Stimulated activated CD4-positive, alpha-beta T cell treated with anti-CD3 and anti-CD28 coated beads, Interleukin-2, amount 100 ng/mL, for 24 hours (primary cell): ENCODE data around the gene DOCK6.

Experiments
- DNase-seq, 2 donors: peaks; one replicate each; pipeline ENCODE4 v3.0.0-alpha.2; 2020

Gene DOCK6, protein sequence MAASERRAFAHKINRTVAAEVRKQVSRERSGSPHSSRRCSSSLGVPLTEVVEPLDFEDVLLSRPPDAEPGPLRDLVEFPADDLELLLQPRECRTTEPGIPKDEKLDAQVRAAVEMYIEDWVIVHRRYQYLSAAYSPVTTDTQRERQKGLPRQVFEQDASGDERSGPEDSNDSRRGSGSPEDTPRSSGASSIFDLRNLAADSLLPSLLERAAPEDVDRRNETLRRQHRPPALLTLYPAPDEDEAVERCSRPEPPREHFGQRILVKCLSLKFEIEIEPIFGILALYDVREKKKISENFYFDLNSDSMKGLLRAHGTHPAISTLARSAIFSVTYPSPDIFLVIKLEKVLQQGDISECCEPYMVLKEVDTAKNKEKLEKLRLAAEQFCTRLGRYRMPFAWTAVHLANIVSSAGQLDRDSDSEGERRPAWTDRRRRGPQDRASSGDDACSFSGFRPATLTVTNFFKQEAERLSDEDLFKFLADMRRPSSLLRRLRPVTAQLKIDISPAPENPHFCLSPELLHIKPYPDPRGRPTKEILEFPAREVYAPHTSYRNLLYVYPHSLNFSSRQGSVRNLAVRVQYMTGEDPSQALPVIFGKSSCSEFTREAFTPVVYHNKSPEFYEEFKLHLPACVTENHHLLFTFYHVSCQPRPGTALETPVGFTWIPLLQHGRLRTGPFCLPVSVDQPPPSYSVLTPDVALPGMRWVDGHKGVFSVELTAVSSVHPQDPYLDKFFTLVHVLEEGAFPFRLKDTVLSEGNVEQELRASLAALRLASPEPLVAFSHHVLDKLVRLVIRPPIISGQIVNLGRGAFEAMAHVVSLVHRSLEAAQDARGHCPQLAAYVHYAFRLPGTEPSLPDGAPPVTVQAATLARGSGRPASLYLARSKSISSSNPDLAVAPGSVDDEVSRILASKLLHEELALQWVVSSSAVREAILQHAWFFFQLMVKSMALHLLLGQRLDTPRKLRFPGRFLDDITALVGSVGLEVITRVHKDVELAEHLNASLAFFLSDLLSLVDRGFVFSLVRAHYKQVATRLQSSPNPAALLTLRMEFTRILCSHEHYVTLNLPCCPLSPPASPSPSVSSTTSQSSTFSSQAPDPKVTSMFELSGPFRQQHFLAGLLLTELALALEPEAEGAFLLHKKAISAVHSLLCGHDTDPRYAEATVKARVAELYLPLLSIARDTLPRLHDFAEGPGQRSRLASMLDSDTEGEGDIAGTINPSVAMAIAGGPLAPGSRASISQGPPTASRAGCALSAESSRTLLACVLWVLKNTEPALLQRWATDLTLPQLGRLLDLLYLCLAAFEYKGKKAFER (N-terminal part only)

DNA sequence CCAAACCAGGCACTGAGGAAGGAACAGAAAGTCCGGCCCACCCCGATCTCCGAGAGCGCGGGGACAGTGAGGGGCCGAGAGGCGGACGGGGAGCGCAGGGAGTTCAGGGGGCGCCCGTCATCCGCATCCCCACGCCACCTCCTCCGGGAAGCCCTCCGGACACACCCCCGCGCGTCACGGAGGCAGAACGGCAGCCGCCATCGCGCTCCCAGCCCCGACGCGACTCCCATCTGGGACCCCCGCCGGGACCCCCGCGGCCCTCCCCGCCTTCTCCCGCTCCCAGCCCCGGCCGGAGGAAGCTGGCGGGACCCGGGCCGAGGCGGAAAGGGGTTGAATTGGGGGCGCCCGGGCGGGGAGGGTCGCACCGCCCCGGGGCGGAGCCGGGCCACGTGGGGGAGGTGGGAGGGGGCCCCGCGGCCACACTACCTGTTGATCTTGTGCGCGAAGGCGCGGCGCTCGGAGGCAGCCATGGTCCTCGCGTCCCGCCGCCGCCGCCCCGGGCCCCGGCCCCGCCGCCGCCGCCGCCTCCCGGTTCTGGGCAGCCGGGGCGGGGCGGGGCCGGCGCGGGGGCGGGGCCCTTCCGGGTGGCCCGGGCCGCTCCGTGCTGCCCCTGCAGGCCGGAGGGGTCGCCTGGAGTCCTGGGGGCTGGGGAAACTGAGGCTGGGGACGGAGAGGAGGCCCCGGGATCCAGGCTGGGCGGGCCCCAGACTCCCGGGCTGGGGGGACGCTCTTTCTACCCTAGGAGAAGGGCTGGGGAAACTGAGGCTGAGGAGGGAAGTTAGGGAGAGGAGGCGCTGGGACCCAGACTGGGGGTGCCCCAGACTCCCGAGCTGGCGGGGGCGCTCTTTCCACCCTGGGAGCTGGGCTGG lies at the start of gene DOCK6:
DOCK6 (minus strand) TSS at position 554 of the 869 bp plus-strand sequence; CDS start at position 470, 84 bp downstream.
- peak; percentile 29 to 51 for DNase-seq

DNA sequence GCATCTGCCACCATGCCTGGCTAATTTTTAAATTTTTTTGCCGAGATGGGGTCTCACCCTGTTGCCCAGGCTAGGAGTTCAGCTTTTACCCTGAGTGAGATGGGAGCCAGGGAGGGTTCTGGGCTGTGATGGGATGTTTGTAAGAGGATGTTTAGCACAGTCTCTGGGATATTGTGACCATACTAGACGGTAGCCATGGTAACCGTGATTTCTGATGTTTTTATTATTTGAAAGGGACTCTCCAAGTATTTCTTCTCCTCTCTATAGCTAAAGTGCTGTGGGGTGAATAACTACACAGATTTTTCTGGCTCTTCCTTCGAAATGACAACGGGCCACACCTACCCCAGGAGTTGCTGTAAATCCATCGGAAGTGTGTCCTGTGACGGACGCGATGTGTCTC lies 44.0 kb upstream of the DOCK6 start:
- no peak for DNase-seq

- DNase-seq, result no peak
Observed at GRCh38 chr19:11304936-11305335, 42.6 kb upstream of the DOCK6 start.

- DNase-seq, result no peak
Observed at GRCh38 chr19:11300811-11301120, 38.4 kb upstream of the DOCK6 start.

DNA sequence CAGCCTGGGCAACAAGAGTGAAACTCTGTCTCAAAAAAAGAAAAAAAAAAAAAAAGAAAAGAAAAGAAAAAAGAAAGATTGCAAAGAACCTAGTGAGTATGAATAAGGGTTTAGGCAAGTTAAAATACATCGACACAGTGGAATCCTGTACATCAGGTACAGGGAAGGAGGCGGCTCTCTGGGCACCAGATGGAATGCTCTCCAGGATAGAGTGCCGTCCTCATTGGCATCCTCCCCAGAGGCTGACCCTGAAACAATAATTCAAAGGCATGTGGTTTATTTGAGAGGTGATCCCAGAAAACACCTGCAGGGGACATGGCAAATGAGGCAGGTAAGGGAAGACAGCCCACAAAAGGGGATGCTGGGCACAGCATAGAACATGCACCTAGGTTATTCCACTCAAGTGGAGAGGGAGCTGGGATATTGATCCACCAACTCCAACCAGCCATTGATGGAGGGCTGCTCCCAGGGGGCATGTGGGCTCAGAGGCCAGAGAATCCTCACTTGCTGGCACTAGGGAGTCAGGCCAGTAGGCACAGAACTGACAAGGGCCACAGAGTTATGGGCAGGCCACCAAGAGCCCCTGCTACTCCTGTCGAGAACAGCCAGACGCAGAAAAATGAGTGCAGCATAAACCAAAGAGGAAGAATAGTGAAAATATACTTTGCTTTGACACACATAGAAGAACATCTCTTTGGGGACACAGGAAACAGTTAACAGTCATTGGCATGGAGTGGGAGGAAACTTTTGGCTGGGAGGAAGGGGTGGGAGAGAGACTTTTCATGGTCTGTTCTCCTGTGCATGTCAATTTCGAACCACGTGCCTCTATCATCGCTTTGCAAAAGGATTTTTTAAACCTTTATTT lies 37.9 kb upstream of the DOCK6 start:
- no peak for DNase-seq

DNA sequence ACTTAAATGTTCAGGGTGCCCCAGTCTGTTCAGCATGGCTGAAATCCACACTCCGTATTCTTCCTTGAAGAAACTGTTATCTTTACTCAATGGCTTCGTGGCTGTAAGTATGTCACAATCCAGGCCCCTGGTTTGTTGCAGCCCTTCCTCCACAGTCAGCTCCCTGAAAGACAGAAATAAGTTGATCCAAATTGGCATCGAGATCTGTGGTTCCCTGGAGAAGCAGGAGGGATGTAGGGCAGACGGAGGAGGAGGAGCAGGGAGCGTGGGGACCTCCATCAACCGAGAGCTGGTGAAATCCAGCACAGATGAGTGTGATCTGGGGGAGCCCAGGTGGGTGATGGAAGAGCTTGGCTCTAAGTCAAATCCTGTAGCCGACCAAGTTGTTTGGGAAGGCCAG lies 33.9 kb upstream of the DOCK6 start:
- no peak for DNase-seq

DNA sequence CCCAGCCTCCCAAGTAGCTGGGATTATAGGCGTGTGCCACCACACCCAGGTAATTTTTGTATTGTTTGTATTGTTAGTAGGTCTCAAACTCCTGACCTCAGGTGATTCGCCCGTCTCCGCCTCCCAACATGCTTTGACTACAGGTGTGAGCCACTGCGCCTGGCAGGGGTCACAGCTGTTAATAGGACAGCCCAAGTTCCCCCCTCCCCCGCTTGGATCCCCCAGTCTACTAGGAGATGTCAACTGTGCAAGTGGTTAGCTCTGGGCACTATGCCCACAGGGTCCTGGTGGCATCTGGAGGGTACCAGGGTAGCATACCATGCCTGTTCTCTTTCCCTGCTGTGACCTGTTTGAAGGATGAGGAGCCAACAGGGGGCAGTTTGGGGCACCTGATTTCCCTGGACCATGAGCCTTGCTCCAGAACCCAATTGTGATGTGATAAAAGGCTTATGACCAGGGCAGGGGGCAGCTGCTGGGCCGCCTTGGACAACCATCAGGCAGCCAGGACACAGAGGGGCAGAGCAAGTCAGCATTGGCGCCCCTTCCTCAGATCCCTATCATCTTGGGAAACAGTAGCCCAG lies 33.4 kb upstream of the DOCK6 start, which contains the start of gene TSPAN16:
TSPAN16 (plus strand) TSS at position 496 of the 581 bp plus-strand sequence. CDS start 138 bp downstream, outside the sequence.
- no peak for DNase-seq

- no peak for DNase-seq
Observed at GRCh38 chr19:11295180-11295579, 32.9 kb upstream of the DOCK6 start.

- DNase-seq, result peak; percentile 85 to 92
Observed at GRCh38 chr19:11293433-11294389, 31.4 kb upstream of the DOCK6 start.

DNA sequence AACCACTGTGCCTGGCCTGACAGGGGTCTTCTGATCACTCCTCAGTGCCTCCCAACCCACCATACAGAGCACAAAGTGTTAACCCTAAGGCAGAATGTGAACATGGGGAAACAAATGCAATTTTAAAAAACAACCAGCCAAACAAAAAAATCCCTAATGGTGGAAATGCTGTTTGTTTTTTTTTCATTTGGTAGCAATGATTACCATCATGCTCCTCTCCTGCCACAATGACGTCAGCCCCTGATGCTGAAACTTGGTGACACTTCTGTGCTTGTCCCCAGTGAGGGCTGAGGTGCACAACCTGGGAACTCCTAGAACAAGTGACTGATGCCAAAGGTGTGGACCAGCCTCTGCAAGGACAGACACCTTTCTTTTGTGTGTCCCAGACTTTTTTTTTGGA lies 29.7 kb upstream of the DOCK6 start:
- no peak for DNase-seq

GRCh38 chr19:11291415-11291814 lies 29.1 kb upstream of the DOCK6 start:
- no peak for DNase-seq

DNA sequence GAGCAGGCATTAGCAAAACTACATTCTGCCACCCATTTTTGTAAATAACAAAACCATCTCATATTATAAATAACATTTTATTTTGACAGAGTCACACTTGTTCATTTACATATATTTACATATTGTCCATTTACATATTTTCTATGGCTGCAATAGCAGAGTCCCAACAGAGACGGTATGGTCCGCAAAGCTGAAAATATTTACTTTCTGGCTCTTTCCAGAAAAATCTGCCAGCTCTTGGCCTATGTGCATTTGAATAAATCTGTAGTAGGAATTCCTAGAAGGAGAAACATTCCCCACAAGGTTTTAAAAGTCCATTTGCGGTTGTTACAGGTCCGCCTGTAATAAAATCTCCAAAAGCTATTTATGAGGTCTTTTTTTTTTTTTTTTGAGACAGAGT lies 27.9 kb upstream of the DOCK6 start:
- no peak for DNase-seq

GRCh38 chr19:11288349-11288748 lies 26.0 kb upstream of the DOCK6 start:
- no peak for DNase-seq

GRCh38 chr19:11286312-11286974 lies 24.1 kb upstream of the DOCK6 start:
- DNase-seq, result no peak

DNA sequence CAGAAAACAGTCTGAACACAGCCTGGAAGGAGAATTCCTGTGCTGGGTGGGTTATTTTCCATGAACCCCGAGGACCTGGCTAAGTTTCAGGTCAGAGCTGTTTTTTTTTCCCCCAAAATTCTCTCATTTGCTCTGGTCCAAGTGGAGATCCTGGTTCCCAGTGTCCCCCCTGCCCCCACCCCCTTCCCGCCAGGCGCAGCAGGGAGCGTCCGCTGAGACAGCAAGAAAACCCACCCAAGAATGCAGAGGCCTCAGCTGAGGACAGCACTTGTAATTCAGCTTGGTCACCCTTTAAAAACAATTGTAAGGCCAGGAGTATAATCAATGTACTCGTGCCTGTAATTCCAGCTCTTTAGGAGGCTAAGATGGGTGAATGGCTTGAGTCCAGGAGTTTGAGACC lies 22.2 kb upstream of the DOCK6 start:
- no peak for DNase-seq

GRCh38 chr19:11281356-11282049 lies 19.2 kb upstream of the DOCK6 start:
- no peak for DNase-seq

DNA sequence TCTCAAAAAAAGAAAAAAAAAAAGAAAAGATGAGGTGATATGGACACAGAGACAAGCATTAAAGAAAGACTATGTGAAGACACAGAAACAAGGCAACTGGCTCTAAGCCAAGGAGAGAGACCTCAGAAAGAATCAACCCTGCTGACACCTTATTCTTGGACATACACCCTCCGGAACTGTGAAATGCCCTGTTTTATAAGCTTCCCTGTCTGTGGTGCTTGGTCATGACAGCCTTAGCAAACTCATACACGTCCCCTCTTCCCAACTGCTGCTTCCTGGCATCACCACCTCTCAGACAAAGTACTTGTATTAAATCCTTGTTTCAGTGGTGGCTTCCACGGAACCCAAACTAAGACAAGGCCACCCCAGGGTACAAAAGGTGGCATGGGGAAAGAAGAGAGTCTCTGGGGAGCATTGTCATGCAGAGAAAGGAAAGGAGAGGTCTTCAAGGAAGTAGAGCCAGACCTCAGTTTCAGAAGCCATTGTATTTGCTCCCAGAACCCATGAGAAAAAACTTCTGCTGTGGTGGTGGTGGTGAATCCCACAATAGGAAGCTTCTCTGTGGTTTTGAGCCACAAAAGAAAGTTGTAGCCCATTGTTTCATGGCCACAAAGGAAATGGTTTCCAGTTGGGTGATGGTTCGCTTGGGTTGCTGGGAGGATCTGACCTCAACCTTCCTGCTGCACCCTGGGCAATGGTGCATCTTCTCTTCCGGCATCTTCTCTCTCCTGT lies 17.3 kb upstream of the DOCK6 start:
- peak in 1 of 2 donors; percentile 19 for DNase-seq
